ENCODE measurements around the gene SLC15A4.
"Not testable (repeated sequence)": the region's sequence is repeated elsewhere in the genome, so short reads cannot be mapped to it uniquely, and the experiment has no call there.

Gene SLC15A4

DNA sequence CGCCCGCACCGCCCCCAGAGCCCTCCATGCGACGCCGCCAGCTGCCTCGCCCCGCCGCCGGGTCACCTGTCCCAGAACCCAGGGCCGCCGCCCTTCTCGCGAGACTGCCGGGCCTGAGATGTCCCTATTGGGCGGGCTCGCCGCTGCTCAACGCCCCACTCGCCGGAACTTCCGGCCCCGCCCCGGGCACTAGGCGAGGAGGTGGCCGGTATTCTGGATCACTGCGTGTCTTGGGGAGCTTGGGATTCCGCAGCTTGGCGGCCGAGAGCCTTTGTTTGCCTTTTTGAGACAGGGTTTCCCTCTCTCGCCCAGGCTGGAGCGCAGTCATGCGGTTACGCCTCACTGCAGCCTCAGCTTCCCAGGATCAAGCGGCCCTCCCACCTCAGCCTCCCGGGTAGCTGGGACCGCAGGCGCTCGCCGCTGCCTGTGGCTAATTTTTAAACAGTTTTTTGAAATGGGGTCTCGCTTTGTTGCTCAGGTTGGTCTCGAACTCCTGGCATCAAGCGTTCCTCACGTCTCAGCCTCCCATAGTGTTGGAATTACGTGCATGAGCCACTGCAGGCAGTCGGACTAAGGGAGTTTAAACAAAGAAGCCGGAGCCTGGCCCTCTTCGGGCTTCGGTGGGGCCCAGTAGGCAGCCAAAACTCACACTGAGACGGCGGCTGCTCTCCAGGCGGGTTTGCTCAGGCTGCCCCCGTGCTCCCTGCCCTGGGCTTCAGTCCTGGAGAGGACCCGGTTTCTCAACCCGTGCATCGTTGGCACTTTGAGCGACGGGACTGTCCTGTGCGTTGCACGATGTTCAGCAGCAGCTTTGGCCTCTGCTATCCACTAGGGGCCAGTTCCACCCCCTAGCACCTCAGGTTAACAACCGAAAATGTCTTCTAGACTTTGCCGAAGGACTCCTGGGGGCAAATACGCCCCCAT, at the start of gene SLC15A4:
TSS of gene SLC15A4 (minus strand) at position 43 of the 924 bp plus-strand sequence. CDS start at position 28, 15 bp downstream.
- peak; percentile 96 for DNase-seq

DNA sequence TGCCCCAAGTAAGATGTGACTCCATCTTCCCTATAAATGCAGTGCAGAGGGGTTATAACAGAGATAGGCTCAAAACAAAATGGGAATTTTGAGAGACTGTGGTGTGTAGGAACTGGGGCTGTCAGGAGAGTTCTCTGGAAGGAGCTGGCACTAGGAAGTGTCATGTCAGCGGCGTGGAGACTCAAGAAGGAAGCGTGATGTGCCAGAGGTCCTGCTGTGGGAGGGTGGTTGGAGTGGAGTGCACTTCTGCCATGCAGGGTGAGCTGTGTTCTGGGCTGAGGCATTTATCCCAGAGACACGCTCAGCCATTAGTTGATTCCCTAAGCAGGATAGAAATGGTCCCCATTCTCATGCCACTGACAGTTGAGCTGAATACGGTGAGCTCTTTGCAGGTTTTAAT, 48.5 kb upstream of the SLC15A4 start:
- DNase-seq, result no peak

DNA sequence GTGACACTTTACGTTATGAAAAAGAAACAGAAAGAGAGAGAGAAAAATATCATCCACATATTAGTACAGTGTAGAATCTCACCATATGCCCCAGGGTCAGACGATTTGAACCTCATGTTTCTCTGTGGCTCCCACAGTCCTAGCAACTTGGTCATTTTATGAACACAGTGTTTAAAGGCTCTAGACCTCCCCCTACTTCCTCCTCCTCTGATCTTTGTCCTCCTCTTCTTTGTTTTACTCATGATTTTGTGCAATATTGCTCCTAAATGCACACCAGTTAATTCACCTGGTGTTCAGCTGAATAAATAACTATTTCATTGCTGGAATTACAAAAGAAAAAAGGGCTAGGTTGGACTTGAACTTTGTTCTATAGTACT, 47.7 kb upstream of the SLC15A4 start:
- DNase-seq, result no peak

DNA sequence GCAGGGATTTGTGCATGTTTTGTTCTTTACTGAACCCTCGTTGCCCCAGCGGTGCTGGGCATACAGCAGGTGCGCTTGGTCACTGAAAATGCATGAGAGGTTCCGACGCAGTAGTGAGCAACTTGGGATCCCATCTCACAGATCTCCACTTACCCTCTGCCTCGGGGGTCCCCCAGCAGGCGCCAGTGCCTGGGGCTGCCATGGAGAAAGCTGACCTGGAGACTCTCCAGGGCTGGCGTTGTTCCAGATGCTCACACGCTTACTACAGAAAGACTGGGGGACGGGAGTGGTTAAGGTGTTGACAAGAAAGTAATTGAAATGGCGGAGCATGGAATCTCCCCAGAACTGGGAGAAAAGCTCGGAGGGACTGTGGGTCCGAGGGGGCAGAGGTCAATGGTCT, 43.7 kb upstream of the SLC15A4 start:
- DNase-seq, result no peak

DNA sequence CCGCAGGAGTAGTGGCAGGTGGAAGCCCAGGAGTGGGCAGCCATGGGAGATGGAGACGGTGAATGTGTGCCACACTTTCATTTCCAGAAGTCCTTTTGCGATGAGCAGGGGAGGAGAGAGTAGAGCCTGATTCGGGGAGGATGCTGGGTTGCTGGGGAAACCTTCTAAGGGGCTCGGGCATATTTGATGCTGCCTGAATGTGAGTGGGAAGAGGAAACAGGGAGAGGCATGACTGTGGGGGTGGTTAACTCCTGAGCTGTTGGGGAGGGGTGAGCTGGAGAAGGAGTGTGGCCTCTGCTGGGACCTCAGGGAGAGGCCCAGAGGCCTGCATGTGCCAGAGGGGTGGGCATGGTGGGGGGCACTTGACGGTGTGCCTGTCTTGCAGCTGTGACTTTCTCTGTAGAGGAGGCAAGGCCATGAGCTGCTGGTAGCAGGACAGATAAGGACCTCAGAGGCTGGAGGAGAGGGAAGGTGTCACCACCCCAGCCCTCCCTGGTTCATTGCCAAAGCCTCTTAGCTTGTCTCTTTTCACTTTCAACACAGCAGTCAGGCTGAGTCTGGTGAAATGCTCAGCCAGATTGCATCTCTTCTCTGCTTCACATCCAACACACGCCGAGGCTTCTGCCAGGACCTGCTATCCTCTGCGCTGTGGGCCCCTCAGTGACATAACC, 40.9 kb upstream of the SLC15A4 start:
- DNase-seq, result no peak

DNA sequence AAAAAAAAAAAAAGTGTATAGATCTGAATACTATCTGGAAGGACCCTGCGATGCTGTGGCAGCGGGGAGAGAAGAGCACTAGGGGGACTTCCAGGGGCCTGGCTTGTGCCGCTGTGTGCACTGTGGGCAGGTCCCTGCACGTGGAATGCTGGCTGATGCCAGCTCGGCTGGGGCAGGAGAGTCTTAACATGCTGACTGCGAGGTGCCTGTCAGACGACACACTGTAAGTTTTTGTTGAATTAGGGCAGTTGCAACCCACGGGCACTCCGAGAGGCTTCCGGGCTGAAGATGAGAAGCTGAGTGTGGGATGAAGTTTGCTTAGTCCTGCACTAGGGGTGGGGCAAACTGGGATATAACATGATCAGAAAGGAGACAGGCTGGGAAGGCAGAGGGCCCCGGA, 40.2 kb upstream of the SLC15A4 start:
- DNase-seq, result no peak

DNA sequence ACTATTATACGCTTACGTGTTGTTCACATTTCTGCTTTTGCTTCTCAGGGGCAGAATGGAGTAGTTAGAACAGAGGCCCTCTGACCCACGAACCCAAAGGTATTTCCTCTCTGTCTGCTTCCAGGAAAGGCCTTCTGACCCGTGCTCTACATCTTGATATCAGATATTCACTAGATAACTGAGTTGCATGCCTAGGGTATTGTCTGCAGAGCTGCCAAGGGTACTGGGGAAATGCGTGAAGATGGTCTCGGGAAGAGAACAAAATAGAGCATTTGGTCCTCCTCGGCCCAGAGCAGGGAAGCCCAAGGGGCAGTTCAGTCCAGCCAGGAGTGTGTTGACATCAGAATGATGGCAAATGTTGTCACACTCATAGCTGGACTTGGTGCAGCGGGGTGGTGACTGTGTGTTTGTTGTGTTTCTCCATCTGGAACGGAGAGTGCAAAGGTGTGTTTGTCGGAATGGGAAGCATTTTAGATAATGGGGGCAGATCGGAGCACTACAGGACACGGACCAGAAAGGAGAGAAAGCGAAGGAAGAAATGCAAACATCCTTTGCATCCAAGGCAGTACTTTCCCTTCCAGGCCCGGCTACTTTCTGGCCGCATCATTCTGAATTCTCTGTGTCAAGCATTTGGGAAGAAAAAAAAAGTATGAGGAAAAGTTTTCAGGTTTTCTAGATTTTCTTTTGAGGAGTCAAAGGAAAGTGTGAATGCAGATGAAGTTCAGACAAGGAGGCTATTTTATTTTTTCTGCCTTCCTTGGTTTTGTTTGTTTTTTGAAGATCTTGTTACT, 37.7 kb upstream of the SLC15A4 start:
- no peak for DNase-seq

DNA sequence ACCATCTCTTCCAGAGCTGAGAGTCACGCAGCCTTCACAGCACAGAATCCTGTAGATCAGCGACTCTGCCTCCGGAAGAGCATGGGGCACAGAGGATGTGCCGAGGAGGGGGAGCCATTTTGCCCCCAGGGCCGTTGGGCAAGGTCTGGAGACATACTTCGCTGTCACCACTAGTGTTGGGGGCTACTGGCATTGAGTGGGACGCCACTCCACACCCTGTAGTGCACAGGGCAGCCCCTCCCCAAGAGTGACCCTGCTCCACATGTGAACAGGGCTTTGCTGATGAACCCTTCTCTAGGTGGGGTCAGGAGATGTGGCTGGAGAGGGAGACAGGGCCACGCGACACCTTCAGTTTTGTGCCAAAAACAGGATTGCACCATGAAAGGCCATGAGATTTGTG, 35.6 kb upstream of the SLC15A4 start:
- no peak for DNase-seq

DNA sequence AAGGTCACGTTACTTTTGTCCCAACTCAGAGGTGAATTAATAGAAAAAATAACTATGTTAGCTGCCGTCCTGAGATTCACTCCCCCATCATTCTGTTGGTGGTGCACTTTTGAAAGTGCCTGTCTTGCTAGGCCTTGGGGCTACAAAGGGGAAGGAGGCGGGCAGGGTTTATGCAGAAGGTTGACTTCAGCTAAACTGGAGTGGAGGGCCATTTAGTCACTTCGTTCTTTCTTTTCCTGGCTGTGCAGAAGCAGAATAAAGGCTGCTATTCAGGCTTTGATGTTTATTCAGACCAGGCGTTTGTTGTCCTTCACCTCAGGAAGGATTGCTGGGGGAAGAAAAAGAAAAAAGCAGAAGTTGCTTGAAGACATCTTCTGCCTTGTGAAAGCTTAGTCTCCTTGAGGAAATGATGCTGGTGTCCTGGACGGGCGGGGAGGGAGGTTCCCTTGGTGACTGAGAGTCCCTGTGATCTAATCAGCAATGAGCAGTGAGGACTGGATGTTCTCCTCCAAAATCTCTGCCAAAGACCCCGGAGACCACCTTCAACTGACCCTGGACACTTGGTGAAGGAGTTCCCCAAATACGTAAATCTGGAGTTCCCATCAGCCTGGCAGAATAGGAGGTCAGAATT, 33.5 kb upstream of the SLC15A4 start:
- no peak for DNase-seq

DNA sequence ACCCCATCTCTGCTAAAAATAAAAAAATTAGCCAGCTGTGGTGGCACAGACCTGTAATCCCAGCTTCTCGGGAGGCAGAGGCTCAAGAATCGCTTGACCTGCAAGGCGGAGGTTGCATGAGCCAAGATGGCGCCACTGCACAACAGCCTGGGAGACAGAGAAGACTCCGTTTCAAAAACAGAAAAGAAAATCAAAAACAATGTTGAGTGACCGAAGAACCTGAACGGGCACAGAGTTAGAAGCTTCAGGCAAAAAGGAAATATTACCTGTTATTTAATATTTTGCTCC, 33.0 kb upstream of the SLC15A4 start:
- DNase-seq, result no peak

DNA sequence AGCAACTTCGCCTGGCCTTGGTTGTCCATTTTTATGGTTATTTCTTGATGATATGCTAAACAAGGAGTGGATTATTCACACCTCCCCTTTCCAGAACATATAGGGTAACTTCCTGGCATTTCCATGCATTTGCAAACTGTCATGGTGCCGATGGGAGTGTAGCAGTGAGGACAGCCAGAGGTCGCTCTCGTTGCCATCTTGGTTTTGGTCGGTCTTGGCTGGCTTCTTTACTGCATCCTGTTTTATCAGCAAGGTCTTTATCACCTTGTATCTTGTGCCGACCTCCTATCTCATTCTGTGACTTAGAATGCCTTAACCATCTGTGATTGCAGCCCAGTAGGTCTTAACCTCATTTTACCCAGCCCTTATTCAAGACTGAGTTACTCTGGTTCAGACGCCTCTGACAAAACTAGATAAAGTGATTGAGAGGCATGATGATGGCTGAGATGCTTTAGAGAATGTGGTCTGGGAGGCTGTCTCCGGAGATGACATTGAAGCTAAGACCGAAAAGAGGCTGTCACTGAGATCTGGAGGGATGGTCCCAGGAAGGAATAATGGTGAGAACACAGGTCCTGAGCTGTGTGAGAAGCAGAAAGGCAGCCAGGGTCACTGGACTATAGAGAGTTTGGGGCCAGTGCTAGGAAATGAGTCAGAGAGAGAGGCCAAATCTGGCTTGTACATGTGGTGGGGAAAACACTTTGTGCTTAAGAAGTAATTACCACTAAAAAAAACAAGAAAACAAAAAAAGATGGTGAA, 32.5 kb upstream of the SLC15A4 start:
- no peak for DNase-seq

DNA sequence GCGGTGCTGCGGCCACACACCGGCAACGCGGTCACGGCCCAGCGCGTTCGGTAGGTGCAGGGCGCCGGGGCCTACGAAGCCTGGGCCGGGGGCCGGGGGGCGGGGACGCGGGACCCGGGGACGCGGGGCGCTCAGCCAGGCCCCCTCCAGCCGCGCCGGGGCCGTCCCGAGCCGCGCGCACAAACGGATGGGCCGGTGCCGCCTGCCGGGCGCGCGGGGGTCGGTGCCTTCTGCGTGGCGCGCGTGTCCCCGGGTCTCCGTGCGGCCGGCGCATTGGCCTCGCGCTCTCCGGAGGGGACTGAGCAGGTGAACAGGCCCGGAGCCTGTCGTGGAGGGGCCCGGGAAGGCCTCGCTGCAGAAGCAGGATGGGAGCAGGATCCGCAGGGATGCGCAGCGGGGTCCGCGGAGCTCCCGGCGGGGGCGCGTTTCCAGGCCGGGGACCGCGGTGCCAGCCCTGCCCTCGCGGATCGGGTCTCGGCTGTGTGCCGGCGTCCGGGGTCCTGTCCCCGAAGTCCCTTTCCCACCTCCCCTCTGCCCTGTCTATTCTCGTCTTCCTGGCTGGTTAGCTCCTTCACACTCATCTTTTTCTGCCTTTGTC, 29.9 kb upstream of the SLC15A4 start:
- no peak for DNase-seq

DNA sequence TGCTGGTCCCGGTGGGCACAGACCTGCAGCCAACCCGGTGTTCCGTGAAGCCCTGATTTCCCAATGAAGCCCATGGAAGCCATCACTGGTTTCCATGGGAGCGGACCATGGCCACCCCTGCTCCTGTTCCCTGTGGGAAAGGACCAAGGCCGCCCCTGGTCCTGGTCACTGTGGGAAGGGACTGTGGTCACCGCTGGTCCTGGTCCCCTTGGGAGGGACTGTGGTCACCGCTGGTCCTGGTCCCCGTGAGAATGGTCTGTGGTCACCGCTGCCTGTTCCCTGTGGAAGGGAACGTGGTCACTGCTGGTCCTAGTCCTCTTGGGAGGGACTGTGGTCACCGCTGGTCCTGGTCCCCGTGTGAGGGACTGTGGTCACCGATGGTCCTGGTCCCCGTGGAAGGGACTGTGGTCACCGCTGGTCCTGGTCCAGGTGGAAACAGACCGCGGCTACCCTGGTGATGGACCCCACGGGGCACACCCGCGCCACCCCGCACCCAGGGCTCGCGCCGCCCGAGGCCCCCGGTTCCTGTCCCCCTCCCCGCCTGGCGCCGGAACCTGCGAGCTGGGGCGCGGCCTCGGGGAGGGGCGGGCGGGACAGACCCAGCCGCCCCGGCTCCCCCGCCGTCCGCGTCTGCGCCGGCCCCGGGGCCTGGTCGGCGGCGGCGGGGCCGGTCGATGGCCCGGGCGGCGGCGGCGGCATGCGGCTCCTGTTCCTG, 29.3 kb upstream of the SLC15A4 start, which contains the start of gene GLT1D1:
TSS of gene GLT1D1 (plus strand) at position 594 of the 715 bp plus-strand sequence. CDS start at position 698, 104 bp downstream.
- DNase-seq, result no peak

DNA sequence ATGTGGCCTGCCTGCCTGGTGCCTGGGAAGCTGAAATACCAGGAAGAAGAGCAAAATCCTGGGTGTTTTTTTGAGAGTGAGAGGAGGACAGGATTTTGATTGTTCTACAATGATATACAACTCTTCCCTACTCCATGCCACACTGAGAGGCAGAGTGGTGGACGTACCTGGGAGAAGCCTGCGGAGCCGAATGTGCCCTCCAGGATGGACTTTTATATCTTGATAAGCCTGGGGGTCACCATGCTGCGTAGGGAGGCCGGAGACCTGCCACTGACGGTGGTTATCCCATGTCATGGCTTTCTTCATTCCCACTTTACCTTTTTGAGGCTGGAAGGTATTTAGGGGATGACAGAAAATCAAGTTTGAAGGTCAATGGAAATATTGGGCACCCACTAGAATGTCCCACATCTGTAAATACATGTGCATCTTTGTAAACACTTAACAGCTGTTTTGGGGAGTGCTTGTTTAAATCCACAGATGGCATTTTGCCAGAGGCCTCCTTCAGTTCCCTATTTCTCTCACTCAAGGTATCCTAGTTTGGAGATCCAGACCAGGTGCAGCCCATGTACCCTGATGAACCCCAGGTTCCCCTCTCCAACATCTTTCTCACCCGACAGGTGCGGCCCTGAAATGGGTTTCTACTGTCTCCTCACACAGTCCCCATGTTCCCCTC, 28.4 kb upstream of the SLC15A4 start:
- DNase-seq, result no peak

DNA sequence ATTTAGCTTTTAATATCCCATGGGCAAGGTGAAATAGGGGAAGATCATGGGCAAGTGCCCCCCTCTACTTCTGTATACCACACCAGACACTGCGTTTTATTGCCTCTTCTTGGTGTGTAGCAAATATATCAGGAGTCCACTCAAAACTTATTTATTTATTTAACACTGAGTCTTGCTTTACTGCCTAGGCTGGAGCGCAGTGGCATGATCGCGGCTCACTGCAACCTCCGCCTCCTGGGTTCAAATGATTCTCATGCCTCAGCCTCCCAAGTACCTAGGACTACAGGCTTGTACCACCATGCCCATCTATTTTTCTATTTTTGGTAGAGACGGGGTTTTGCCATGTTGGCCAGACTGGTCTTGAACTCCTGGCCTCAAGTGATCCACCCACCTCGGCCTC, 27.7 kb upstream of the SLC15A4 start:
- DNase-seq, result not testable (repeated sequence)

DNA sequence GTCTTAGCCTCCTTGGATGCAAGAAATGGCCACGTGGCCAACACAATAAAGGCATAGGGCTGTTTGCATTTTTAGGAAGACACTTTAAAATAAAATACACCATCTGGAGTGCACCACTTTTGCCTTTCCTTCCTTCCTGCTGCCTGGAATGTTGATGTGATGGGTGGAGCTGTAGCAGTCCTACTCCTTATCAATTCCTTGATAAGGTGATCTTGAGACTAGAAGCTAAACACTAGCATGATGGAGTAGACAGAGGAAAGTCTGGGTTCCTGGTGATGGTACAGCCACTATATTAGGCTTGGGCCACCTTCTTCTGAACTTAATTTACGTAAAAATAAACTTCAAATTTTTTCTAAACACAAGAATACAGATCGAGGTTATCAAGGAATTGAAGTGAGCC, 26.6 kb upstream of the SLC15A4 start:
- no peak for DNase-seq

DNA sequence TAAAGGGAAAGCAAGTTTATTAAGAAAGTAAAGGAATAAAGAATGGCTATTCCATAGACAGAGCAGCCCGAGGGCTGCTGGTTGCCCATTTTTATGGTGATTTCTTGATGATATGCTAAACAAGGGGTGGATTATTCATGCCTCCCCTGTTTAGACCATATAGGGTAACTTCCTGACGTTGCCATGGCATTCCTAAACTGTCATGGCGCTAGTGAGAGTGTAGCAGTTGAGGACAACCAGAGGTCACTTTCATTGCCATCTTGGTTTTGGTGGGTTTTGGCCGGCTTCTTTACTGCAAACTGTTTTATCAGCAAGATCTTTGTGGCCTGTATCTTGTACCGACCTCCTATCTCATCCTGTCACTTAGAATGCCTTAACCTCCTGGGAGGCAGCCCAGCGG, 26.0 kb upstream of the SLC15A4 start:
- DNase-seq, result not testable (repeated sequence)

DNA sequence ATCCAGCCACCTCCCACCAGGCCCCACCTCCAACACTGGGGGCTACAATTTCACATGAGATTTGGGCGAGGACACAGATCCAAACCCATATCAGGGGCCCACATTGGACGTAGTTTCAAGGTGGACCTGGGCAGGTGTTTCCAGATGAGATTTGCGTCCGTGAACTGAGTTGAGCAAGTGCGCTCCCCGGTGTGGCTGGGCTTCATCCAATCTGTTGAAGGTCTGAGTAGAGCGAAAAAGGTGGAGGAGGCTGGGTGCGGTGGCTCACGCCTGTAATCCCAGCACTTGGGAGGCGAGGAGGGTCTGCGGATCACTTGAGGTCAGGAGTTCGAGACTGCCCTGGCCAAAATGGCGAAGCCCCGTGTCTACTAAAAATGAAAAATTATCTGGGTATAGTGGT, 24.6 kb upstream of the SLC15A4 start:
- no peak for DNase-seq

DNA sequence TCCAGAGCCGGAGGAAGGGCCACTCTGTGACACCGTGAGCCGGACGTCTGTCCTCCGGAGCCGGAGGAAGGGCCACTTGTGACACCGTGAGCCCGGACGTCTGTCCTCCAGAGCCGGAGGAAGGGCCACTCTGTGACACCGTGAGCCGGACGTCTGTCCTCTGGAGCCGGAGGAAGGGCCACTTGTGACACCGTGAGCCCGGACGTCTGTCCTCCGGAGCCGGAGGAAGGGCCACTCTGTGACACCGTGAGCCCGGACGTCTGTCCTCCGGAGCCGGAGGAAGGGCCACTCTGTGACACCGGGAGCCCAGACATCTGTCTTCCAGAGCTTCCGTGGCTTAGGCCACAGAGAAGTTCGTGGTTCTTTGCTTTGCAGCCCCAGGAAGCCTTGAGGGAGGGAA, 22.9 kb upstream of the SLC15A4 start:
- DNase-seq, result not testable (repeated sequence)

DNA sequence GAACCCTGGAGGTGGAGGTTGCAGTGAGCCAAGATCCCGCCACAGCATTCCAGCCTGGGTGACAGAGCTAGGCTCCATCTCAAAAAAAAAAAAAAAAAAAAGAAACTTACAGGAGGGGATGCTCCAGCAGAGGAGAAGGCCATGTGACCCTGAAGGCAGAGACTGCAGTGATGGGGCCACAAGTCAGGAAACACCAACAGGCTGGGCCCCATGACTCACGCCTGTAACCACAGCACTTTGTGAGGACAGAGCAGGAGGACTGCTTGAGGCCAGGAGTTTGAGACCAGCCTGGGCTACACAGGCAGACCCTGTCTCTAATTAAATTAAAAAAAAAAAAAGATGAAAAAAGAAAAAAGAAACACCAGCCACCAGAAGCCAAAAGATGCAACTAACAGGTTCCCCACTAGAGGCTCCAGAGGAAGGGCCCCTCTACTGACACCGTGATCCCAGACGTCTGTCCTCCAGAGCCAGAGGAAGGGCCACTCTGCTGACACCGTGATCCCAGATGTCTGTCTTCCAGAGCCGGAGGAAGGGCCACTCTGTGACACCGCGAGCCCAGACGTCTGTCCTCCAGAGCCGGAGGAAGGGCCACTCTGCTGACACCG, 20.4 kb upstream of the SLC15A4 start:
- no peak for DNase-seq

All from activated CD8-positive, alpha-beta memory T cell treated with anti-CD3 and anti-CD28 coated beads, Interleukin-2, amount 50 U/mL, for 48 hours (primary cell).